ENCODE results near the gene HDAC4. TPM values are rescaled to one million over a fixed set of nuclear protein-coding genes. Genes with fewer than 3 reads are reported as not detected.

The HDAC4 gene
- total RNA-seq, 1 experiment from 2014 or later = 32.0 TPM

DNA sequence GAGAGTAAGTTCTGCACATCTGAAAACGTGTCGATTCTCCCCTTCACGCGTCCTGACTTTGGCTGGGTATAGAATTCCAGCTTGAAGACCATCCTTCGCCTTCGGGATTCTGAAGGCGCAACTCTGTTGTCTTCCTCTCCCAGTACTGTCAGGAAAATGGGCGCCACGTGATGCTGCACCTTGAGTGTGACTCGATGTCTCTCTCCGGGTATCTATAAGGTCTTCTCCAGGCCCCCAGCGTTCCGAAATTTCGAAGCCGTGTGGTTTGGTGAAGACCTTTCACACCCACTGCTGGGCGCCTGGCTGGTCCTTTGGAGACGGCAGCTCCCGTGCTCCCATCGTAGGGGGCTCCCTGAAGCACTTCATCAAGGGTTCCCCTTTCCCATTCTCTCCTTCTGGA, 203.7 kb downstream of the HDAC4 start:
- H3K4me1 Mint-ChIP-seq = peaks cover 14 to 24% of the 10 kb centered on the region in 2 experiments
- TF ChIP-seq, protein P1, sequence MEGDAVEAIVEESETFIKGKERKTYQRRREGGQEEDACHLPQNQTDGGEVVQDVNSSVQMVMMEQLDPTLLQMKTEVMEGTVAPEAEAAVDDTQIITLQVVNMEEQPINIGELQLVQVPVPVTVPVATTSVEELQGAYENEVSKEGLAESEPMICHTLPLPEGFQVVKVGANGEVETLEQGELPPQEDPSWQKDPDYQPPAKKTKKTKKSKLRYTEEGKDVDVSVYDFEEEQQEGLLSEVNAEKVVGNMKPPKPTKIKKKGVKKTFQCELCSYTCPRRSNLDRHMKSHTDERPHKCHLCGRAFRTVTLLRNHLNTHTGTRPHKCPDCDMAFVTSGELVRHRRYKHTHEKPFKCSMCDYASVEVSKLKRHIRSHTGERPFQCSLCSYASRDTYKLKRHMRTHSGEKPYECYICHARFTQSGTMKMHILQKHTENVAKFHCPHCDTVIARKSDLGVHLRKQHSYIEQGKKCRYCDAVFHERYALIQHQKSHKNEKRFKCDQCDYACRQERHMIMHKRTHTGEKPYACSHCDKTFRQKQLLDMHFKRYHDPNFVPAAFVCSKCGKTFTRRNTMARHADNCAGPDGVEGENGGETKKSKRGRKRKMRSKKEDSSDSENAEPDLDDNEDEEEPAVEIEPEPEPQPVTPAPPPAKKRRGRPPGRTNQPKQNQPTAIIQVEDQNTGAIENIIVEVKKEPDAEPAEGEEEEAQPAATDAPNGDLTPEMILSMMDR (conservative IDR thresholded peaks at IDR 0.05) = no peak
- H3K4ac ChIP-seq (ENCODE audit: low read depth, low read length) = no peak overlapping the region
- no peak overlapping the region for H3K18ac ChIP-seq (ENCODE audit: insufficient read length, low read depth, low read length)
- H3K4me1 ChIP-seq (ENCODE audit: insufficient read depth, low read length) = no peaks in the 10 kb centered on the region
- no peak overlapping the region for H3T11ph ChIP-seq (ENCODE audit: low read length)
- no peak overlapping the region for H2AFZ ChIP-seq (ENCODE audit: low read length)
- H3K27ac Mint-ChIP-seq = no peak overlapping the region
- H3K23me2 ChIP-seq (ENCODE audit: insufficient read length, low read depth, low read length, poor library complexity, severe bottlenecking) = no peaks in the 10 kb centered on the region
- H3K79me1 ChIP-seq (ENCODE audit: insufficient read depth, low read depth, low read length, poor library complexity, severe bottlenecking) = peaks cover 6% of the 10 kb centered on the region
- no peaks in the 10 kb centered on the region for H3K9me3 ChIP-seq (ENCODE audit: control insufficient read depth, low read depth, low read length)
- no peak overlapping the region for H3K27ac ChIP-seq (ENCODE audit: insufficient read length, low read depth, low read length)
- H3K36me3 Mint-ChIP-seq (ENCODE audit: insufficient read depth in 1 of 3, low read depth in 3 of 3) = peaks cover 3 to 15% (median 9%) of the 10 kb centered on the region in 3 experiments; a peak in 6 of 7 replicates
- H3K9me3 Mint-ChIP-seq = no peaks in the 10 kb centered on the region
- no peak overlapping the region for H2BK5ac ChIP-seq (ENCODE audit: insufficient read length, low read length)
- H2AK5ac ChIP-seq (ENCODE audit: insufficient read length, low read length) = no peak overlapping the region
- H4K91ac ChIP-seq (ENCODE audit: insufficient read length, low read depth, low read length) = no peak overlapping the region
- no peak overlapping the region for H3K56ac ChIP-seq (ENCODE audit: insufficient read length, low read depth, low read length)
- H3K9ac ChIP-seq (ENCODE audit: extremely low read depth, insufficient read length, low read length) = no peak overlapping the region
- H3K23ac ChIP-seq (ENCODE audit: insufficient read length, low read depth, low read length) = no peak overlapping the region
- peak; percentile 20 for DNase-seq
- H3K4me3 Mint-ChIP-seq = no peak overlapping the region
- no peaks in the 10 kb centered on the region for H3K27me3 Mint-ChIP-seq (ENCODE audit: low read depth)
- no peak overlapping the region for H2BK15ac ChIP-seq (ENCODE audit: low read depth, low read length)
- H3K4me2 ChIP-seq (ENCODE audit: insufficient read depth, insufficient read length, low read length) = no peak overlapping the region
- no peak overlapping the region for H2BK120ac ChIP-seq (ENCODE audit: low read depth, low read length, poor library complexity, severe bottlenecking)
- no peak overlapping the region for H3K14ac ChIP-seq (ENCODE audit: insufficient read depth, low read length)
- no peak overlapping the region for H4K5ac ChIP-seq (ENCODE audit: insufficient read length, low read depth, low read length)
- H3K79me2 ChIP-seq (ENCODE audit: insufficient read depth, low read length) = no peaks in the 10 kb centered on the region
- no peak overlapping the region for H2BK20ac ChIP-seq (ENCODE audit: low read depth, low read length, poor library complexity, severe bottlenecking)
- H3K27me3 ChIP-seq (ENCODE audit: insufficient read depth, low read length) = no peaks in the 10 kb centered on the region
- H2BK12ac ChIP-seq (ENCODE audit: insufficient read length, low read depth, low read length) = no peak overlapping the region
- no peaks in the 10 kb centered on the region for H4K20me1 ChIP-seq (ENCODE audit: control insufficient read depth, insufficient read depth, insufficient read length)
- H4K8ac ChIP-seq (replicated peaks; ENCODE audit: insufficient read length, low read depth, low read length) = no peak overlapping the region
- no CpG with 5 or more reads among the region's 19 CpGs for WGBS (ENCODE audit: extremely low coverage, insufficient read length, low lambda C conversion rate)
